ENCODE data around the gene MYH11. TPM values are rescaled to one million over a fixed set of nuclear protein-coding genes. Genes with fewer than 3 reads are reported as not detected.
"Not testable (repeated sequence)": the region's sequence is repeated elsewhere in the genome, so short reads cannot be mapped to it uniquely, and the experiment has no call there.

The MYH11 gene
- total and polyA plus RNA-seq, 10 of the 15 experiments (the other 5 are each of a cell fraction or from before 2014, with no cell fraction given): 0.01 to 1.9 (median 0.13) TPM; not detected in 1

DNA sequence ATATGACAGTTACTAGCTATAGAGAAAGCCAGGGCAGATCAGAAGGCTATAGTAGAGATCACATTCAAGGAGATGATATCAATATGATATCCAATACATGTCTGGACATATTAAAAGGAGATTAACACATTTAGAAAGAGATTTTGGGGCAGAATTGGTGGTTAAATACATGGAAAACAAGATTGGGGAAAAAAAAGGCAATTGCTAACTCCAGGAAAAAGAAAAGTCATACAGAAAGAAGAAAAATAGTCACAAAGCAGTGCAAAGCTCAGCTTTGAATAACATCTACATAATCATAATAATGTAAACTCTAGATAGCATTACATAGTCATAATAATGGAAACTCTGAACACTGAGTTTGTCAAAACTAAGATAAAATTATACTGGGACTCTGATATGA is 40.6 kb downstream of the MYH11 start:
- ChIA-PET CTCF (interaction anchor here (0.8 to 1.1 kb wide), 2 partner anchors 15 to 50 kb away, joined by 3 read pairs; no protein-coding TSS in a partner anchor), SMC1A (ENCODE audit: uncharacterized antibody, unreplicated experiment) (no interaction called here), RAD21 (ENCODE audit: unreplicated experiment) (no interaction called here), POLR2A (no interaction called here)
- H3K4me2 ChIP-seq (ENCODE audit: control insufficient read depth, insufficient read depth): no peak overlapping the region
- in situ Hi-C loops (cut with MboI) (no loop called here), intact Hi-C loops (cut with micrococcal nuclease; ENCODE audit: unreplicated experiment) (no loop called here)
- H2AFZ ChIP-seq (ENCODE audit: control insufficient read depth, low read depth, low read length): no peak overlapping the region
- no peak for DNase-seq (ENCODE audit: low read depth, low spot score)
- peaks cover 0 to 2% of the 10 kb centered on the region in 2 experiments; a peak in 1 of 4 replicates for H3K27me3 ChIP-seq (replicated peaks in 1 of 2; ENCODE audit: control insufficient read depth in 2 of 2, insufficient read depth in 2 of 2, low read length in 1 of 2)
- no peaks in the 10 kb centered on the region for H3K36me3 ChIP-seq (ENCODE audit: control insufficient read depth in 2 of 2, insufficient read depth in 2 of 2, low read length in 1 of 2)
- H3K9me3 ChIP-seq (replicated peaks; ENCODE audit: control insufficient read depth, insufficient read depth, low read length): peaks cover 4% of the 10 kb centered on the region; the same call in 2 of the 3 replicates
- BruUV-seq (replicated peaks): no TSS peak
- no peak overlapping the region for H3K27ac ChIP-seq (ENCODE audit: control insufficient read depth, insufficient read depth)
- no peak overlapping the region for H3K4me3 ChIP-seq
- no peaks in the 10 kb centered on the region for H3K4me1 ChIP-seq (ENCODE audit: control insufficient read depth, insufficient read depth, low read length)
- H3K79me2 ChIP-seq (ENCODE audit: control insufficient read depth, insufficient read depth, low read length): no peaks in the 10 kb centered on the region
- ATAC-seq: no peak
- H3K9ac ChIP-seq (ENCODE audit: control insufficient read depth, insufficient read depth, low read length): no peak overlapping the region
- H4K20me1 ChIP-seq (ENCODE audit: control insufficient read depth, insufficient read depth): no peaks in the 10 kb centered on the region
- FAIRE-seq: no peak
- TF ChIP-seq, protein P1, sequence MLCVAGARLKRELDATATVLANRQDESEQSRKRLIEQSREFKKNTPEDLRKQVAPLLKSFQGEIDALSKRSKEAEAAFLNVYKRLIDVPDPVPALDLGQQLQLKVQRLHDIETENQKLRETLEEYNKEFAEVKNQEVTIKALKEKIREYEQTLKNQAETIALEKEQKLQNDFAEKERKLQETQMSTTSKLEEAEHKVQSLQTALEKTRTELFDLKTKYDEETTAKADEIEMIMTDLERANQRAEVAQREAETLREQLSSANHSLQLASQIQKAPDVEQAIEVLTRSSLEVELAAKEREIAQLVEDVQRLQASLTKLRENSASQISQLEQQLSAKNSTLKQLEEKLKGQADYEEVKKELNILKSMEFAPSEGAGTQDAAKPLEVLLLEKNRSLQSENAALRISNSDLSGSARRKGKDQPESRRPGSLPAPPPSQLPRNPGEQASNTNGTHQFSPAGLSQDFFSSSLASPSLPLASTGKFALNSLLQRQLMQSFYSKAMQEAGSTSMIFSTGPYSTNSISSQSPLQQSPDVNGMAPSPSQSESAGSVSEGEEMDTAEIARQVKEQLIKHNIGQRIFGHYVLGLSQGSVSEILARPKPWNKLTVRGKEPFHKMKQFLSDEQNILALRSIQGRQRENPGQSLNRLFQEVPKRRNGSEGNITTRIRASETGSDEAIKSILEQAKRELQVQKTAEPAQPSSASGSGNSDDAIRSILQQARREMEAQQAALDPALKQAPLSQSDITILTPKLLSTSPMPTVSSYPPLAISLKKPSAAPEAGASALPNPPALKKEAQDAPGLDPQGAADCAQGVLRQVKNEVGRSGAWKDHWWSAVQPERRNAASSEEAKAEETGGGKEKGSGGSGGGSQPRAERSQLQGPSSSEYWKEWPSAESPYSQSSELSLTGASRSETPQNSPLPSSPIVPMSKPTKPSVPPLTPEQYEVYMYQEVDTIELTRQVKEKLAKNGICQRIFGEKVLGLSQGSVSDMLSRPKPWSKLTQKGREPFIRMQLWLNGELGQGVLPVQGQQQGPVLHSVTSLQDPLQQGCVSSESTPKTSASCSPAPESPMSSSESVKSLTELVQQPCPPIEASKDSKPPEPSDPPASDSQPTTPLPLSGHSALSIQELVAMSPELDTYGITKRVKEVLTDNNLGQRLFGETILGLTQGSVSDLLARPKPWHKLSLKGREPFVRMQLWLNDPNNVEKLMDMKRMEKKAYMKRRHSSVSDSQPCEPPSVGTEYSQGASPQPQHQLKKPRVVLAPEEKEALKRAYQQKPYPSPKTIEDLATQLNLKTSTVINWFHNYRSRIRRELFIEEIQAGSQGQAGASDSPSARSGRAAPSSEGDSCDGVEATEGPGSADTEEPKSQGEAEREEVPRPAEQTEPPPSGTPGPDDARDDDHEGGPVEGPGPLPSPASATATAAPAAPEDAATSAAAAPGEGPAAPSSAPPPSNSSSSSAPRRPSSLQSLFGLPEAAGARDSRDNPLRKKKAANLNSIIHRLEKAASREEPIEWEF (IDR thresholded peaks at IDR 0.05; ENCODE audit: insufficient replicate concordance, low read depth, low read length): no peak
- TF ChIP-seq SP1 (IDR thresholded peaks at IDR 0.05; ENCODE audit: low read depth, low read length) (no peak), SMC3 (IDR thresholded peaks at IDR 0.05; ENCODE audit: borderline replicate concordance, low read length) (no peak), NR2C2 (IDR thresholded peaks at IDR 0.05; ENCODE audit: borderline replicate concordance, control insufficient read depth, insufficient read length, low read depth) (no peak), MYC (IDR thresholded peaks at IDR 0.05; ENCODE audit: insufficient read depth, insufficient read length, insufficient replicate concordance, low read length, severe bottlenecking) (no peak), CHD2 (IDR thresholded peaks at IDR 0.05; ENCODE audit: borderline replicate concordance, low read depth, low read length) (no peak)
- TF ChIP-seq, protein P2, sequence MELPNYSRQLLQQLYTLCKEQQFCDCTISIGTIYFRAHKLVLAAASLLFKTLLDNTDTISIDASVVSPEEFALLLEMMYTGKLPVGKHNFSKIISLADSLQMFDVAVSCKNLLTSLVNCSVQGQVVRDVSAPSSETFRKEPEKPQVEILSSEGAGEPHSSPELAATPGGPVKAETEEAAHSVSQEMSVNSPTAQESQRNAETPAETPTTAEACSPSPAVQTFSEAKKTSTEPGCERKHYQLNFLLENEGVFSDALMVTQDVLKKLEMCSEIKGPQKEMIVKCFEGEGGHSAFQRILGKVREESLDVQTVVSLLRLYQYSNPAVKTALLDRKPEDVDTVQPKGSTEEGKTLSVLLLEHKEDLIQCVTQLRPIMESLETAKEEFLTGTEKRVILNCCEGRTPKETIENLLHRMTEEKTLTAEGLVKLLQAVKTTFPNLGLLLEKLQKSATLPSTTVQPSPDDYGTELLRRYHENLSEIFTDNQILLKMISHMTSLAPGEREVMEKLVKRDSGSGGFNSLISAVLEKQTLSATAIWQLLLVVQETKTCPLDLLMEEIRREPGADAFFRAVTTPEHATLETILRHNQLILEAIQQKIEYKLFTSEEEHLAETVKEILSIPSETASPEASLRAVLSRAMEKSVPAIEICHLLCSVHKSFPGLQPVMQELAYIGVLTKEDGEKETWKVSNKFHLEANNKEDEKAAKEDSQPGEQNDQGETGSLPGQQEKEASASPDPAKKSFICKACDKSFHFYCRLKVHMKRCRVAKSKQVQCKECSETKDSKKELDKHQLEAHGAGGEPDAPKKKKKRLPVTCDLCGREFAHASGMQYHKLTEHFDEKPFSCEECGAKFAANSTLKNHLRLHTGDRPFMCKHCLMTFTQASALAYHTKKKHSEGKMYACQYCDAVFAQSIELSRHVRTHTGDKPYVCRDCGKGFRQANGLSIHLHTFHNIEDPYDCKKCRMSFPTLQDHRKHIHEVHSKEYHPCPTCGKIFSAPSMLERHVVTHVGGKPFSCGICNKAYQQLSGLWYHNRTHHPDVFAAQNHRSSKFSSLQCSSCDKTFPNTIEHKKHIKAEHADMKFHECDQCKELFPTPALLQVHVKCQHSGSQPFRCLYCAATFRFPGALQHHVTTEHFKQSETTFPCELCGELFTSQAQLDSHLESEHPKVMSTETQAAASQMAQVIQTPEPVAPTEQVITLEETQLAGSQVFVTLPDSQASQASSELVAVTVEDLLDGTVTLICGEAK (IDR thresholded peaks at IDR 0.05; ENCODE audit: borderline replicate concordance): no peak

DNA sequence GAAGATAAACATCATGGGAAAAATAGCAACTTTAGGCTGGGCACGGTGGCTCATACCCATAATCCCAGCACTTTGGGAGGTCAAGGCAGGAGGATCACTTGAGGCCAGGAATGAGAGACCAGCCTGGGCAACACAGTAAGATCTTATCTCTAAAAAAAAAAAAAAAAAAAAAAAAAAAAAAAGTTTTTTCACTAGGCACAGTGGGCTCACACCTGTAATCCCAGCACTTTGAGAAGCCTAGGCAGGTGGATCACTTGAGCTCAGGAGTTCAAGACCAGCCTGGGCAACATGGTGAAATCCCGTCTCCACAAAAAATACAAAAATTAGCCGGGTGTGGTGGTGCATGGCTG is 44.5 kb downstream of the MYH11 start:
- H3K27ac ChIP-seq (ENCODE audit: control insufficient read depth, insufficient read depth); in situ Hi-C loops (cut with MboI); H3K79me2 ChIP-seq (ENCODE audit: control insufficient read depth, insufficient read depth, low read length); H3K4me2 ChIP-seq (ENCODE audit: control insufficient read depth, insufficient read depth); H3K27me3 ChIP-seq (replicated peaks in 1 of 2; ENCODE audit: control insufficient read depth in 2 of 2, insufficient read depth in 2 of 2, low read length in 1 of 2); H3K4me3 ChIP-seq; SMC1A ChIA-PET (ENCODE audit: uncharacterized antibody, unreplicated experiment); H3K9me3 ChIP-seq (replicated peaks; ENCODE audit: control insufficient read depth, insufficient read depth, low read length); BruUV-seq (replicated peaks); H3K4me1 ChIP-seq (ENCODE audit: control insufficient read depth, insufficient read depth, low read length); intact Hi-C loops (cut with micrococcal nuclease; ENCODE audit: unreplicated experiment); H2AFZ ChIP-seq (ENCODE audit: control insufficient read depth, low read depth, low read length); RAD21 ChIA-PET (ENCODE audit: unreplicated experiment); ATAC-seq; H4K20me1 ChIP-seq (ENCODE audit: control insufficient read depth, insufficient read depth); H3K36me3 ChIP-seq (ENCODE audit: control insufficient read depth in 2 of 2, insufficient read depth in 2 of 2, low read length in 1 of 2); FAIRE-seq; H3K9ac ChIP-seq (ENCODE audit: control insufficient read depth, insufficient read depth, low read length); DNase-seq (ENCODE audit: low read depth, low spot score): not testable (repeated sequence)
- WGBS (ENCODE audit: insufficient coverage, insufficient replicate concordance, low lambda C conversion rate, missing lambda C conversion rate): 20% methylated on average over 3 of the region's 3 CpGs
- ChIA-PET CTCF (interaction anchor here (2.5 kb wide), 1 partner anchor 10 kb away, joined by 12 read pairs; no protein-coding TSS in a partner anchor), POLR2A (interaction anchor here (0.6 kb wide), 1 partner anchor 30 kb away, joined by 3 read pairs; no protein-coding TSS in a partner anchor)
